HL-60 (cell line): ENCODE results near the gene INPP5J.

ENCODE experiments used
- CTCF ChIP-seq: IDR thresholded peaks from one replicate; pipeline ENCODE4 v1.5.1; 2011; ENCODE audit warnings: low read length, control low read depth, inconsistent platforms; ENCODE audit not compliant: insufficient read depth
- GABPA ChIP-seq: IDR thresholded peaks from 2 replicates; pipeline ENCODE4 v1.6.1; 2012; ENCODE audit warnings: low read depth
- REST ChIP-seq: IDR thresholded peaks from 2 replicates; pipeline ENCODE4 v1.6.1; 2012; ENCODE audit warnings: low read depth; ENCODE audit not compliant: insufficient replicate concordance
- SPI1 ChIP-seq: IDR thresholded peaks from 2 replicates; pipeline ENCODE4 v1.6.1; 2012; ENCODE audit warnings: low read depth, mild to moderate bottlenecking, borderline replicate concordance

GRCh38 chr22:31088233-31088986 lies 34.4 kb upstream of the INPP5J start:
- TF ChIP-seq CTCF (no peak), SPI1 (no peak), REST (no peak), GABPA (no peak)
